Prostate gland (tissue), 2 donors: ENCODE results near the gene IQSEC3.

Source experiments
- CTCF ChIP-seq, 4 experiments: fragments of 200-600 bp in 2 of 4; fragments of 450-650 bp in 2 of 4; sonication (generic) in 2 of 4; IDR thresholded peaks; 1 replicate in 3 of 4; 2 replicates in 1 of 4; pipeline ENCODE4 v1.5.1; 2016 to 2019; ENCODE audit warnings: antibody characterized with exemption in 4 of 4, mild to moderate bottlenecking in 2 of 4, moderate library complexity in 2 of 4
- POLR2A ChIP-seq: fragments of 450-650 bp; IDR thresholded peaks from one replicate; pipeline ENCODE4 v1.6.1; 2016; ENCODE audit warnings: antibody characterized with exemption, mild to moderate bottlenecking
- POLR2AphosphoS5 ChIP-seq: sonication (generic); formaldehyde crosslinking; IDR thresholded peaks from one replicate; pipeline ENCODE4 v1.6.1; 2017; ENCODE audit warnings: antibody characterized with exemption

- TF ChIP-seq POLR2AphosphoS5 (no peak), CTCF (IDR thresholded peaks at IDR 0.05) (no peak), POLR2A (no peak)
Measured at GRCh38 chr12:189622-189962, 123.0 kb downstream of the IQSEC3 start.
